HepG2 (cell line): ENCODE results near the gene RBCK1. TPM values are rescaled to one million over a fixed set of nuclear protein-coding genes. Genes with fewer than 3 reads are reported as not detected.

Experiments
- ATF7 ChIP-seq, 2 experiments: fragments of 450-650 bp in 1 of 2; sonication (generic) in 1 of 2; formaldehyde crosslinking in 1 of 2; IDR thresholded peaks; 2 replicates each; pipeline versions ENCODE4 v1.4.0 to v1.6.1; 2016 to 2020; ENCODE audit warnings: antibody characterized with exemption in 1 of 2, mild to moderate bottlenecking in 1 of 2, missing genetic modification reagents in 1 of 2
- ELF4 ChIP-seq: sonication (generic); formaldehyde crosslinking; IDR thresholded peaks from 2 replicates; pipeline ENCODE4 v1.5.0; 2020; ENCODE audit warnings: missing genetic modification reagents, mild to moderate bottlenecking, moderate library complexity, borderline replicate concordance
- GATAD1 ChIP-seq: IDR thresholded peaks from 2 replicates; pipeline ENCODE4 v1.6.1; 2016; ENCODE audit warnings: missing genetic modification reagents, missing compliant biosample characterization
- HNRNPL ChIP-seq: fragments of 200-400 bp; formaldehyde crosslinking; IDR thresholded peaks from 2 replicates; pipeline ENCODE4 v1.6.1; 2017; ENCODE audit warnings: mild to moderate bottlenecking, low read depth, low read length
- NFKB2 ChIP-seq: sonication (generic); formaldehyde crosslinking; IDR thresholded peaks from 2 replicates; pipeline ENCODE4 v1.4.0; 2020; ENCODE audit warnings: missing genetic modification reagents, borderline replicate concordance
- NONO ChIP-seq, 2 experiments: fragments of 450-650 bp in 1 of 2; sonication (generic) in 1 of 2; formaldehyde crosslinking in 1 of 2; IDR thresholded peaks in 1 of 2; conservative IDR thresholded peaks in 1 of 2; 2 replicates each; pipeline versions ENCODE4 v1.6.1 to v1.8.0; 2017 to 2022; ENCODE audit warnings: mild to moderate bottlenecking in 1 of 2, missing genetic modification reagents in 1 of 2, moderate library complexity in 1 of 2
- ZBTB38 ChIP-seq: sonication (generic); formaldehyde crosslinking; IDR thresholded peaks from 2 replicates; pipeline ENCODE4 v1.5.1; 2020; ENCODE audit warnings: mild to moderate bottlenecking, missing genetic modification reagents
- ZFP1 ChIP-seq: IDR thresholded peaks from 2 replicates; pipeline ENCODE4 v1.6.1; 2016
- ZFP36L1 ChIP-seq: sonication (generic); formaldehyde crosslinking; IDR thresholded peaks from 2 replicates; pipeline ENCODE4 v1.8.0; 2022; ENCODE audit warnings: mild to moderate bottlenecking, missing genetic modification reagents, moderate library complexity
- ZNF44 ChIP-seq: sonication (generic); formaldehyde crosslinking; IDR thresholded peaks from 2 replicates; pipeline ENCODE4 v1.5.1; 2020; ENCODE audit warnings: mild to moderate bottlenecking, missing genetic modification reagents
- ZNF780A ChIP-seq: sonication (generic); formaldehyde crosslinking; IDR thresholded peaks from 2 replicates; pipeline ENCODE4 v1.8.0; 2022; ENCODE audit warnings: mild to moderate bottlenecking, missing genetic modification reagents, moderate library complexity
- ZNF790 ChIP-seq: sonication (generic); formaldehyde crosslinking; IDR thresholded peaks from 2 replicates; pipeline ENCODE4 v1.8.0; 2022; ENCODE audit warnings: missing genetic modification reagents, mild to moderate bottlenecking, borderline replicate concordance
- polyA plus RNA-seq, 8 experiments: library from polyadenylated mRNA; depleted of rRNA in 3 of 8; stranded (reverse) in 7 of 8; unstranded in 1 of 8; fragments of >200 nt; fragmentation: Illumina TruSeq in 4 of 8; extraction: Trizol in 4 of 8; gene quantifications; 2 replicates each; pipeline versions ENCODE4 v1.2.1 to v1.2.3, GENCODE V29; 2011 to 2016; ENCODE audit warnings: low read depth in 4 of 8, missing spikeins in 1 of 8, mixed read lengths in 1 of 8; ENCODE audit not compliant: insufficient read depth in 1 of 8
- total RNA-seq, 5 experiments: library from RNA; depleted of rRNA; stranded (reverse); fragments of >200 nt; fragmentation: Illumina TruSeq; extraction: Trizol; gene quantifications; 2 replicates each; pipeline ENCODE4 v1.2.3, GENCODE V29; 2016; ENCODE audit warnings: low read depth in 1 of 5
- TF ChIP-seq, protein P1 (sequence below): sonication (generic); formaldehyde crosslinking; IDR thresholded peaks from 2 replicates; pipeline ENCODE4 v1.4.0; 2020; ENCODE audit warnings: mild to moderate bottlenecking, missing genetic modification reagents
- TF ChIP-seq, protein P2 (sequence below): sonication (generic); formaldehyde crosslinking; IDR thresholded peaks from 2 replicates; pipeline ENCODE4 v1.5.0; 2020; ENCODE audit warnings: mild to moderate bottlenecking, missing genetic modification reagents
- TF ChIP-seq, protein P3 (sequence below): sonication (generic); formaldehyde crosslinking; IDR thresholded peaks from 2 replicates; pipeline ENCODE4 v1.4.0; 2020; ENCODE audit warnings: missing genetic modification reagents, borderline replicate concordance
- TF ChIP-seq, protein P4 (sequence below): sonication (generic); formaldehyde crosslinking; IDR thresholded peaks from 2 replicates; pipeline ENCODE4 v1.4.0; 2020; ENCODE audit warnings: mild to moderate bottlenecking, missing genetic modification reagents

RBCK1 gene
- total and polyA plus RNA-seq, 2 of the 13 experiments (the other 11 are each of a cell fraction or from before 2014, with no cell fraction given), result 149 to 215 TPM

DNA sequence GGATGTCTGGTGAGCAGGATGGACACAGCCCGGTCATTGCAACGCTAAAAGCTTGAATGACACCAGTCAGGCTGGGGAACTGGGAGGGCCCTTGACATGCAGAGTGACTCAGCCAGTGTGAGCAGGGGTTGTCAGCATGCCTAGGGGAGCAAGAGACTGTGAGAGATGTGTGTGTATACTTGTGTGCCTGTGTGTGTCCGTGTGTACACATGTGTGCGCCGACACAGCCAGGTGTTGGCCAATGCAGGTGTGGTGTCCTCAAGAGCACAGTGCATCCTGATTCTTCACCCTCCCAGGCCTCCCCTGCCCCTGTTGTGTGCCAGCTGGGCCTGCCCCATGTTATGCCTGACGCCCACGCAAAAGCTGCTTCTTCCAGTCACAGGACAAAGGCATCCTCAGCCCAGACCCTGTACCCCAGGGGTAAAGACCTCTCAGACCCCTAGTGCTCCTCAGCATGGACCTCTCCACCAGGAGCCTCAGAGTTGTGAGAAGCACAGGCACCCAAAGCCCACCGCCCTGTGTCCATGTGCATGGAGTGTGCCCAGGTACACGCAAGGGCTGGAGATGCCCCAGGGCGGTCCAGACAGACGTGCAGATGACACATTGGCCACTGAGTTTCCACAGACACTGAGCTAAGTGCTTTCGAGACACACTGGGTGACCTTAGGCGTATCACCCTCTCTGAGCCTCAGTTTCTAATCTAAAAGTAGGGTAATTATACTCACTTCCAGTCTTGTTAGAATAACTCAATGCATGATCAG is 44.6 kb upstream of the RBCK1 start (continued):
- TF ChIP-seq, protein P1, sequence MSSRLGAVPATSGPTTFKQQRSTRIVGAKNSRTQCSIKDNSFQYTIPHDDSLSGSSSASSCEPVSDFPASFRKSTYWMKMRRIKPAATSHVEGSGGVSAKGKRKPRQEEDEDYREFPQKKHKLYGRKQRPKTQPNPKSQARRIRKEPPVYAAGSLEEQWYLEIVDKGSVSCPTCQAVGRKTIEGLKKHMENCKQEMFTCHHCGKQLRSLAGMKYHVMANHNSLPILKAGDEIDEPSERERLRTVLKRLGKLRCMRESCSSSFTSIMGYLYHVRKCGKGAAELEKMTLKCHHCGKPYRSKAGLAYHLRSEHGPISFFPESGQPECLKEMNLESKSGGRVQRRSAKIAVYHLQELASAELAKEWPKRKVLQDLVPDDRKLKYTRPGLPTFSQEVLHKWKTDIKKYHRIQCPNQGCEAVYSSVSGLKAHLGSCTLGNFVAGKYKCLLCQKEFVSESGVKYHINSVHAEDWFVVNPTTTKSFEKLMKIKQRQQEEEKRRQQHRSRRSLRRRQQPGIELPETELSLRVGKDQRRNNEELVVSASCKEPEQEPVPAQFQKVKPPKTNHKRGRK, result no peak
- TF ChIP-seq ZFP36L1 (CRISPR knock-in tag) (no peak), ELF4 (CRISPR knock-in tag) (no peak), HNRNPL (no peak), ZNF780A (CRISPR knock-in tag) (no peak), ZBTB38 (CRISPR knock-in tag) (peak; percentile 89), ZNF44 (CRISPR knock-in tag) (no peak), ZNF790 (CRISPR knock-in tag) (no peak), ZFP1 (CRISPR knock-in tag) (no peak), NONO (IDR thresholded peaks at IDR 0.05) (no peak), NONO (CRISPR knock-in tag; conservative IDR thresholded peaks at IDR 0.05) (no peak), NFKB2 (CRISPR knock-in tag) (peak; percentile 24; the same call in 1 of the 2 replicates), ATF7 (IDR thresholded peaks at IDR 0.05) (no peak), ATF7 (CRISPR knock-in tag; IDR thresholded peaks at IDR 0.05) (no peak), GATAD1 (CRISPR knock-in tag) (no peak; the same call in 1 of the 2 replicates)
- TF ChIP-seq, protein P2, sequence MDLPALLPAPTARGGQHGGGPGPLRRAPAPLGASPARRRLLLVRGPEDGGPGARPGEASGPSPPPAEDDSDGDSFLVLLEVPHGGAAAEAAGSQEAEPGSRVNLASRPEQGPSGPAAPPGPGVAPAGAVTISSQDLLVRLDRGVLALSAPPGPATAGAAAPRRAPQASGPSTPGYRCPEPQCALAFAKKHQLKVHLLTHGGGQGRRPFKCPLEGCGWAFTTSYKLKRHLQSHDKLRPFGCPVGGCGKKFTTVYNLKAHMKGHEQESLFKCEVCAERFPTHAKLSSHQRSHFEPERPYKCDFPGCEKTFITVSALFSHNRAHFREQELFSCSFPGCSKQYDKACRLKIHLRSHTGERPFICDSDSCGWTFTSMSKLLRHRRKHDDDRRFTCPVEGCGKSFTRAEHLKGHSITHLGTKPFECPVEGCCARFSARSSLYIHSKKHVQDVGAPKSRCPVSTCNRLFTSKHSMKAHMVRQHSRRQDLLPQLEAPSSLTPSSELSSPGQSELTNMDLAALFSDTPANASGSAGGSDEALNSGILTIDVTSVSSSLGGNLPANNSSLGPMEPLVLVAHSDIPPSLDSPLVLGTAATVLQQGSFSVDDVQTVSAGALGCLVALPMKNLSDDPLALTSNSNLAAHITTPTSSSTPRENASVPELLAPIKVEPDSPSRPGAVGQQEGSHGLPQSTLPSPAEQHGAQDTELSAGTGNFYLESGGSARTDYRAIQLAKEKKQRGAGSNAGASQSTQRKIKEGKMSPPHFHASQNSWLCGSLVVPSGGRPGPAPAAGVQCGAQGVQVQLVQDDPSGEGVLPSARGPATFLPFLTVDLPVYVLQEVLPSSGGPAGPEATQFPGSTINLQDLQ (CRISPR knock-in tag), result no peak
- TF ChIP-seq, protein P3, sequence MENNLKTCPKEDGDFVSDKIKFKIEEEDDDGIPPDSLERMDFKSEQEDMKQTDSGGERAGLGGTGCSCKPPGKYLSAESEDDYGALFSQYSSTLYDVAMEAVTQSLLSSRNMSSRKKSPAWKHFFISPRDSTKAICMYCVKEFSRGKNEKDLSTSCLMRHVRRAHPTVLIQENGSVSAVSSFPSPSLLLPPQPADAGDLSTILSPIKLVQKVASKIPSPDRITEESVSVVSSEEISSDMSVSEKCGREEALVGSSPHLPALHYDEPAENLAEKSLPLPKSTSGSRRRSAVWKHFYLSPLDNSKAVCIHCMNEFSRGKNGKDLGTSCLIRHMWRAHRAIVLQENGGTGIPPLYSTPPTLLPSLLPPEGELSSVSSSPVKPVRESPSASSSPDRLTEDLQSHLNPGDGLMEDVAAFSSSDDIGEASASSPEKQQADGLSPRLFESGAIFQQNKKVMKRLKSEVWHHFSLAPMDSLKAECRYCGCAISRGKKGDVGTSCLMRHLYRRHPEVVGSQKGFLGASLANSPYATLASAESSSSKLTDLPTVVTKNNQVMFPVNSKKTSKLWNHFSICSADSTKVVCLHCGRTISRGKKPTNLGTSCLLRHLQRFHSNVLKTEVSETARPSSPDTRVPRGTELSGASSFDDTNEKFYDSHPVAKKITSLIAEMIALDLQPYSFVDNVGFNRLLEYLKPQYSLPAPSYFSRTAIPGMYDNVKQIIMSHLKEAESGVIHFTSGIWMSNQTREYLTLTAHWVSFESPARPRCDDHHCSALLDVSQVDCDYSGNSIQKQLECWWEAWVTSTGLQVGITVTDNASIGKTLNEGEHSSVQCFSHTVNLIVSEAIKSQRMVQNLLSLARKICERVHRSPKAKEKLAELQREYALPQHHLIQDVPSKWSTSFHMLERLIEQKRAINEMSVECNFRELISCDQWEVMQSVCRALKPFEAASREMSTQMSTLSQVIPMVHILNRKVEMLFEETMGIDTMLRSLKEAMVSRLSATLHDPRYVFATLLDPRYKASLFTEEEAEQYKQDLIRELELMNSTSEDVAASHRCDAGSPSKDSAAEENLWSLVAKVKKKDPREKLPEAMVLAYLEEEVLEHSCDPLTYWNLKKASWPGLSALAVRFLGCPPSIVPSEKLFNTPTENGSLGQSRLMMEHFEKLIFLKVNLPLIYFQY (CRISPR knock-in tag), result no peak
- TF ChIP-seq, protein P4, sequence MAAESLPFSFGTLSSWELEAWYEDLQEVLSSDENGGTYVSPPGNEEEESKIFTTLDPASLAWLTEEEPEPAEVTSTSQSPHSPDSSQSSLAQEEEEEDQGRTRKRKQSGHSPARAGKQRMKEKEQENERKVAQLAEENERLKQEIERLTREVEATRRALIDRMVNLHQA (CRISPR knock-in tag), result no peak
